AG04450 (cell line): ENCODE measurements around the gene ZNF341. TPM values are rescaled to one million over a fixed set of nuclear protein-coding genes. Genes with fewer than 3 reads are reported as not detected.
A peak's percentile ranks its signal among the peaks of the same experiment; 100 is the strongest.

Experiments used
- CTCF ChIA-PET: fragments of 300-600, 350-600 bp; formaldehyde crosslinking; extraction: SDS; loops from one replicate; lab custom pipeline; 2022; ENCODE audit warnings: antibody characterized with exemption, inconsistent platforms; lab: Charles Lee
- POLR2A ChIA-PET: fragments of 350-600 bp; formaldehyde crosslinking; extraction: SDS; loops from one replicate; lab custom pipeline; 2021; ENCODE audit warnings: antibody characterized with exemption, inconsistent platforms; lab: Yijun Ruan, JAX
- DNase-seq: peaks from one replicate; pipeline ENCODE4 v3.0.0-alpha.2; 2011; ENCODE audit warnings: low read depth, low spot score
- H3K27ac ChIP-seq: one replicate; pipeline ENCODE4 v1.5.1; 2012; ENCODE audit warnings: low read depth, low read length, control low read depth
- H3K27me3 ChIP-seq: one replicate; pipeline ENCODE4 v1.6.0; 2012; ENCODE audit warnings: low read length; ENCODE audit not compliant: control insufficient read depth, insufficient read depth
- H3K4me3 ChIP-seq: 2 replicates; pipeline ENCODE4 v1.5.1; 2011; ENCODE audit warnings: mild to moderate bottlenecking, low read depth, low read length, control low read depth
- H3K9me3 ChIP-seq: 2 replicates; pipeline ENCODE4 v1.5.1; 2012; ENCODE audit warnings: low read length; ENCODE audit not compliant: control insufficient read depth, insufficient read depth
- CTCF ChIP-seq: IDR thresholded peaks from 2 replicates; pipeline ENCODE4 v1.5.1; 2011; ENCODE audit warnings: low read depth, low read length, control low read depth, inconsistent platforms
- polyA plus RNA-seq: library from polyadenylated mRNA; depleted of rRNA; stranded (reverse); fragments of >200 nt; gene quantifications from 2 replicates; pipeline ENCODE4 v1.2.3, GENCODE V29; 2011

Gene ZNF341
- polyA plus RNA-seq, 1 experiment = 1.5 TPM

- DNase-seq = no peak
- Histone ChIP-seq H3K27ac (no peak overlapping the region), H3K4me3 (no peak overlapping the region), H3K27me3 (no peaks in the 10 kb centered on the region), H3K9me3 (peaks cover 3% of the 10 kb centered on the region; the same call in 1 of the 2 replicates)
- no peak for TF ChIP-seq CTCF
- CTCF ChIA-PET = no interaction called here
- POLR2A ChIA-PET = no interaction called here
Observed at GRCh38 chr20:33716498-33716897, 15.3 kb upstream of the ZNF341 start.

- H3K27me3 ChIP-seq = no peaks in the 10 kb centered on the region
- ChIA-PET POLR2A (interaction anchor here (1.2 to 1.6 kb wide), 3 partner anchors 12 to 56 kb away, joined by 4 to 6 read pairs (median 4); partner anchors contain the start of gene ZNF341), CTCF (interaction anchor here (1.5 to 1.7 kb wide), 2 partner anchors 11 to 33 kb away, joined by 3 to 5 read pairs; no protein-coding TSS in a partner anchor)
- DNase-seq = no peak
- H3K4me3 ChIP-seq = peak overlapping the region; percentile 94
- H3K9me3 ChIP-seq = peaks cover 3% of the 10 kb centered on the region; the same call in 1 of the 2 replicates
- no peak for TF ChIP-seq CTCF
- H3K27ac ChIP-seq = no peak overlapping the region
Observed at GRCh38 chr20:33719277-33719988, 12.4 kb upstream of the ZNF341 start.

GRCh38 chr20:33719989-33720709, 11.6 kb upstream of the ZNF341 start, which contains the start of gene PXMP4:
TSS of gene PXMP4 (minus strand) at chr20:33720310. CDS start at chr20:33720207, 103 bp downstream.
- H3K27me3 ChIP-seq = no peaks in the 10 kb centered on the region
- H3K4me3 ChIP-seq = peak within 1 kb of the TSS; percentile 94
- peak; percentile 94 for DNase-seq
- ChIA-PET POLR2A (interaction anchor here (0.6 to 1.6 kb wide), 5 partner anchors 12 to 57 kb away, joined by 4 to 8 read pairs (median 5); partner anchors contain the start of gene ZNF341), CTCF (interaction anchor here (0.6 to 1.7 kb wide), 3 partner anchors 11 to 33 kb away, joined by 3 to 5 read pairs (median 3); no protein-coding TSS in a partner anchor)
- H3K9me3 ChIP-seq = peaks cover 3% of the 10 kb centered on the region; the same call in 1 of the 2 replicates
- peak within 1 kb of the TSS; percentile 65 for H3K27ac ChIP-seq
- TF ChIP-seq CTCF = no peak

GRCh38 chr20:33721391-33722140, 10.2 kb upstream of the ZNF341 start:
- no peak overlapping the region for H3K4me3 ChIP-seq
- no peaks in the 10 kb centered on the region for H3K27me3 ChIP-seq
- ChIA-PET POLR2A (interaction anchor here (0.7 kb wide), 1 partner anchor 25 kb away, joined by 10 read pairs; no protein-coding TSS in a partner anchor), CTCF (no interaction called here)
- DNase-seq = no peak
- H3K27ac ChIP-seq = no peak overlapping the region
- H3K9me3 ChIP-seq = peaks cover 3% of the 10 kb centered on the region; the same call in 1 of the 2 replicates
- no peak for TF ChIP-seq CTCF
